DOHH2 (cell line): ENCODE data around the gene CARM1.

Experiments
- H3F3A ChIP-seq: fragments of 200-600 bp; sonication (generic), shearing (Covaris generic); 2 replicates; pipeline ENCODE4 v1.6.0; 2016; ENCODE audit warnings: antibody characterized with exemption, mild to moderate bottlenecking; ENCODE audit not compliant: control insufficient read depth, insufficient read depth
- H3K27ac ChIP-seq: fragments of 200-600 bp; sonication (generic); 2 replicates; pipeline ENCODE4 v1.5.1; 2014; ENCODE audit warnings: low read depth, mild to moderate bottlenecking, low read length, moderate library complexity
- H3K27me3 ChIP-seq: fragments of 200-600 bp; sonication (generic); 2 replicates; pipeline ENCODE4 v1.6.1; 2014; ENCODE audit warnings: mild to moderate bottlenecking, low read length, mixed read lengths; ENCODE audit not compliant: control insufficient read depth
- H3K36me3 ChIP-seq: fragments of 200-600 bp; sonication (generic); 2 replicates; pipeline ENCODE4 v1.6.1; 2014; ENCODE audit warnings: mild to moderate bottlenecking, low read length, moderate library complexity, mixed read lengths; ENCODE audit not compliant: control insufficient read depth
- H3K4me1 ChIP-seq: fragments of 200-600 bp; sonication (generic); 2 replicates; pipeline ENCODE4 v1.6.1; 2014; ENCODE audit warnings: mild to moderate bottlenecking, low read length, mixed read lengths; ENCODE audit not compliant: control insufficient read depth
- H3K4me2 ChIP-seq: fragments of 200-600 bp; sonication (generic); 2 replicates; pipeline ENCODE4 v1.6.0; 2014; ENCODE audit warnings: mild to moderate bottlenecking, low read length, moderate library complexity
- H3K4me3 ChIP-seq: fragments of 200-600 bp; sonication (generic); 2 replicates; pipeline ENCODE4 v1.5.1; 2014; ENCODE audit warnings: mild to moderate bottlenecking, low read length, mixed read lengths
- H3K79me2 ChIP-seq: fragments of 200-600 bp; sonication (generic); 2 replicates; pipeline ENCODE4 v1.6.1; 2014; ENCODE audit warnings: mild to moderate bottlenecking, low read length, mixed read lengths; ENCODE audit not compliant: control insufficient read depth
- H3K9me2 ChIP-seq: fragments of 200-600 bp; sonication (generic); replicated peaks from 2 replicates; pipeline ENCODE4 v1.6.1; 2014; ENCODE audit warnings: mild to moderate bottlenecking, low read length, mixed read lengths; ENCODE audit not compliant: control insufficient read depth
- H3K9me3 ChIP-seq: fragments of 200-600 bp; sonication (generic); 2 replicates; pipeline ENCODE4 v1.6.1; 2014; ENCODE audit warnings: antibody characterized with exemption, low read length, mixed read lengths; ENCODE audit not compliant: control insufficient read depth, insufficient read depth
- H4K20me1 ChIP-seq: fragments of 200-600 bp; sonication (generic); 2 replicates; pipeline ENCODE4 v1.6.0; 2014; ENCODE audit warnings: low read depth, mild to moderate bottlenecking, antibody characterized with exemption, low read length, moderate library complexity; ENCODE audit not compliant: control insufficient read depth, insufficient read depth
- CTCF ChIP-seq: fragments of 200-600 bp; sonication (generic); IDR thresholded peaks from one replicate; pipeline ENCODE4 v1.5.1; 2014; ENCODE audit warnings: antibody characterized with exemption, mild to moderate bottlenecking, low read depth, low read length; ENCODE audit not compliant: poor library complexity, severe bottlenecking
- EZH2phosphoT487 ChIP-seq: fragments of 200-600 bp; sonication (generic); IDR thresholded peaks from 2 replicates; pipeline ENCODE4 v1.6.1; 2017; ENCODE audit warnings: borderline replicate concordance, mild to moderate bottlenecking, antibody characterized with exemption, low read length, moderate library complexity, mixed read lengths

Gene CARM1

GRCh38 chr19:10858204-10858828, 13.0 kb upstream of the CARM1 start:
- Histone ChIP-seq H4K20me1 (no peaks in the 10 kb centered on the region), H3K36me3 (no peaks in the 10 kb centered on the region), H3K27ac (no peak overlapping the region), H3K4me3 (no peak overlapping the region), H3K9me3 (no peaks in the 10 kb centered on the region), H3K4me1 (0 out of 2 replicates have a peak, but pooled peaks cover 3% of the 10 kb centered on the region), H3K9me2 (no peaks in the 10 kb centered on the region), H3K79me2 (no peaks in the 10 kb centered on the region), H3K27me3 (no peaks in the 10 kb centered on the region), H3F3A (no peaks in the 10 kb centered on the region), H3K4me2 (no peak overlapping the region)
- no peak for TF ChIP-seq EZH2phosphoT487
- TF ChIP-seq CTCF, result peak; percentile 97

- H3K4me3 ChIP-seq, result no peak overlapping the region
- peaks cover 14% of the 10 kb centered on the region for H3K4me1 ChIP-seq
- no peaks in the 10 kb centered on the region for H3K9me3 ChIP-seq
- H3K36me3 ChIP-seq, result no peaks in the 10 kb centered on the region
- no peaks in the 10 kb centered on the region for H3K9me2 ChIP-seq
- H3F3A ChIP-seq, result no peaks in the 10 kb centered on the region
- no peaks in the 10 kb centered on the region for H3K27me3 ChIP-seq
- H4K20me1 ChIP-seq, result no peaks in the 10 kb centered on the region
- no peaks in the 10 kb centered on the region for H3K79me2 ChIP-seq
- TF ChIP-seq EZH2phosphoT487 (no peak), CTCF (peak; percentile 70)
- no peak overlapping the region for H3K4me2 ChIP-seq
- no peak overlapping the region for H3K27ac ChIP-seq
These were observed 10.2 kb upstream of the CARM1 start for GRCh38 chr19:10861103-10861651.

GRCh38 chr19:10862561-10863106, 8.7 kb upstream of the CARM1 start:
- Histone ChIP-seq H3K4me2 (no peak overlapping the region), H3K27me3 (no peaks in the 10 kb centered on the region), H3K27ac (no peak overlapping the region), H3K4me3 (no peak overlapping the region), H3K9me2 (no peaks in the 10 kb centered on the region), H3K36me3 (no peaks in the 10 kb centered on the region), H3K4me1 (peaks cover 23% of the 10 kb centered on the region), H3K9me3 (no peaks in the 10 kb centered on the region), H3F3A (no peaks in the 10 kb centered on the region), H3K79me2 (no peaks in the 10 kb centered on the region), H4K20me1 (no peaks in the 10 kb centered on the region)
- TF ChIP-seq CTCF (no peak), EZH2phosphoT487 (no peak)
